HepG2 (cell line): ENCODE data around the gene EWSR1. TPM values are rescaled to one million over a fixed set of nuclear protein-coding genes. Genes with fewer than 3 reads are reported as not detected.

Experiments used
- ATAC-seq: fragments of 200-7000 bp; cut with Tn5 transposase; 3 replicates; pipeline ENCODE4 v1.9.1; 2020; ENCODE audit warnings: mild to moderate bottlenecking, moderate library complexity
- BruUV-seq: library from RNA; stranded (reverse); fragments of 400-500 nt; replicated peaks from 2 replicates; lab custom pipeline; 2021; lab: Mats Ljungman, UMichigan
- CTCF ChIA-PET: fragments of 300-600 bp; formaldehyde crosslinking; extraction: SDS; loops from one replicate; lab custom pipeline; 2021; ENCODE audit warnings: low total read pairs, inconsistent platforms, low intra/inter-chr PET ratio; lab: Yijun Ruan, JAX
- POLR2A ChIA-PET: fragments of 350-600 bp; sonication (Branson Sonifier 250); formaldehyde crosslinking; loops from one replicate; lab custom pipeline; 2020; ENCODE audit warnings: antibody characterized with exemption, inconsistent platforms; lab: Yijun Ruan, JAX
- DNase-seq: peaks from one replicate; pipeline ENCODE4 v3.0.0-alpha.2; 2015; ENCODE audit warnings: low spot score
- FAIRE-seq: peaks from 3 replicates; lab custom pipeline; 2011; peaks lifted over from hg19 to GRCh38; lab: Jason Lieb, UNC
- H2AFZ ChIP-seq: one replicate; pipeline ENCODE4 v1.6.1; 2011; ENCODE audit warnings: low read length, inconsistent platforms
- H3K27ac ChIP-seq: fragments of 300-600 bp; 3 replicates; pipeline ENCODE4 v1.8.0; 2011; ENCODE audit warnings: mixed run types, mild to moderate bottlenecking, mixed read lengths, low read length, inconsistent platforms; ENCODE audit not compliant: insufficient read depth; ENCODE audit errors: extremely low read length
- H3K27me3 ChIP-seq, 2 experiments: fragments of 200-600 bp in 1 of 2; 2 replicates in 1 of 2; 3 replicates in 1 of 2; pipeline versions ENCODE4 v1.6.0 to v1.8.0; 2011; ENCODE audit warnings: low read length in 2 of 2, mild to moderate bottlenecking in 2 of 2, moderate library complexity in 2 of 2, inconsistent platforms in 1 of 2; ENCODE audit not compliant: insufficient read depth in 2 of 2, control insufficient read depth in 1 of 2
- H3K36me3 ChIP-seq, 2 experiments: fragments of 200-600 bp in 1 of 2; replicated peaks in 1 of 2; 2 replicates in 1 of 2; 3 replicates in 1 of 2; pipeline versions ENCODE4 v1.5.1 to v1.8.0; 2011; ENCODE audit warnings: low read length in 2 of 2, inconsistent platforms in 1 of 2; ENCODE audit not compliant: insufficient read depth in 2 of 2, control insufficient read depth in 1 of 2
- H3K4me1 ChIP-seq: 2 replicates; pipeline ENCODE4 v1.5.1; 2012; ENCODE audit warnings: low read length, inconsistent platforms; ENCODE audit not compliant: insufficient read depth
- H3K4me2 ChIP-seq: 2 replicates; pipeline ENCODE4 v1.6.0; 2011; ENCODE audit warnings: low read depth, low read length, inconsistent platforms
- H3K4me3 ChIP-seq, 3 experiments: fragments of 200-600 bp in 1 of 3; sonication (generic), shearing (Covaris generic) in 1 of 3; replicated peaks in 1 of 3; 2 replicates each; pipeline ENCODE4 v1.5.1; 2011 to 2016; ENCODE audit warnings: low read length in 3 of 3, inconsistent platforms in 2 of 3, low read depth in 2 of 3, mild to moderate bottlenecking in 2 of 3, control low read depth in 1 of 3, mixed read lengths in 1 of 3; ENCODE audit not compliant: insufficient read depth in 1 of 3
- H3K79me2 ChIP-seq: one replicate; pipeline ENCODE4 v1.6.1; 2011; ENCODE audit warnings: low read length, inconsistent platforms; ENCODE audit not compliant: insufficient read depth
- H3K9ac ChIP-seq: 2 replicates; pipeline ENCODE4 v1.6.0; 2011; ENCODE audit warnings: mild to moderate bottlenecking, low read depth, low read length, inconsistent platforms; ENCODE audit not compliant: insufficient read depth
- H3K9me3 ChIP-seq: 2 replicates; pipeline ENCODE4 v1.5.1; 2012; ENCODE audit warnings: mild to moderate bottlenecking, low read length
- H4K20me1 ChIP-seq: 2 replicates; pipeline ENCODE4 v1.6.0; 2011; ENCODE audit warnings: inconsistent platforms, mild to moderate bottlenecking, low read length, moderate library complexity; ENCODE audit not compliant: insufficient read depth
- CC2D1A ChIP-seq: sonication (generic); formaldehyde crosslinking; IDR thresholded peaks from 2 replicates; pipeline ENCODE4 v1.8.1; 2023; ENCODE audit warnings: mild to moderate bottlenecking, missing genetic modification reagents
- FOXJ3 ChIP-seq: sonication (generic); formaldehyde crosslinking; IDR thresholded peaks from 2 replicates; pipeline ENCODE4 v1.4.0; 2020; ENCODE audit warnings: missing genetic modification reagents, mild to moderate bottlenecking, borderline replicate concordance
- GATAD2A ChIP-seq: IDR thresholded peaks from 2 replicates; pipeline ENCODE4 v1.6.1; 2016
- MIER3 ChIP-seq: IDR thresholded peaks from 2 replicates; pipeline ENCODE4 v1.6.1; 2016; ENCODE audit warnings: missing compliant biosample characterization, borderline replicate concordance
- NR2F2 ChIP-seq: IDR thresholded peaks from 2 replicates; pipeline ENCODE4 v1.6.1; 2012; ENCODE audit warnings: low read depth, inconsistent platforms, borderline replicate concordance
- SRSF4 ChIP-seq: fragments of 200-400 bp; formaldehyde crosslinking; IDR thresholded peaks from one replicate; pipeline ENCODE4 v1.6.1; 2018; ENCODE audit warnings: mild to moderate bottlenecking, low read depth, low read length, moderate library complexity; ENCODE audit not compliant: poor library complexity, severe bottlenecking
- ZNF274 ChIP-seq: sonication (generic); formaldehyde crosslinking; IDR thresholded peaks from 2 replicates; pipeline ENCODE4 v1.5.1; 2020; ENCODE audit warnings: mild to moderate bottlenecking, missing genetic modification reagents
- ZNF333 ChIP-seq: sonication (generic); formaldehyde crosslinking; IDR thresholded peaks from 2 replicates; pipeline ENCODE4 v1.4.0; 2020; ENCODE audit warnings: mild to moderate bottlenecking, missing genetic modification reagents, borderline replicate concordance
- ZNF430 ChIP-seq: sonication (generic); formaldehyde crosslinking; IDR thresholded peaks from 2 replicates; pipeline ENCODE4 v1.9.0; 2021; ENCODE audit warnings: mild to moderate bottlenecking, missing genetic modification reagents
- WGBS: methylation state at CpG from one replicate; pipeline ENCODE4 v1.1.6; 2017; ENCODE audit warnings: low lambda C conversion rate; 5-methylcytosine and 5-hydroxymethylcytosine counted together
- in situ Hi-C: cut with HindIII; loops from 2 replicates; pipeline ENCODE4 v1.10.0; 2017; ENCODE audit warnings: low pct_unique_long_range_greater_than_20kb; ENCODE audit not compliant: extremely low pct_ligation_motif_present
- intact Hi-C: fragments of 100-400 bp; cut with micrococcal nuclease; formaldehyde crosslinking; loops from one replicate; pipeline ENCODE4 v1.10.0; 2022; ENCODE audit not compliant: unreplicated experiment
- polyA plus RNA-seq, 8 experiments: library from polyadenylated mRNA; depleted of rRNA in 3 of 8; stranded (reverse) in 7 of 8; unstranded in 1 of 8; fragments of >200 nt; fragmentation: Illumina TruSeq in 4 of 8; extraction: Trizol in 4 of 8; gene quantifications; 2 replicates each; pipeline versions ENCODE4 v1.2.1 to v1.2.3, GENCODE V29; 2011 to 2016; ENCODE audit warnings: low read depth in 4 of 8, missing spikeins in 1 of 8, mixed read lengths in 1 of 8; ENCODE audit not compliant: insufficient read depth in 1 of 8
- total RNA-seq, 5 experiments: library from RNA; depleted of rRNA; stranded (reverse); fragments of >200 nt; fragmentation: Illumina TruSeq; extraction: Trizol; gene quantifications; 2 replicates each; pipeline ENCODE4 v1.2.3, GENCODE V29; 2016; ENCODE audit warnings: low read depth in 1 of 5
- TF ChIP-seq, protein P1 (sequence below): IDR thresholded peaks from 2 replicates; pipeline ENCODE4 v1.6.1; 2016; ENCODE audit warnings: mild to moderate bottlenecking
- TF ChIP-seq, protein P2 (sequence below): sonication (generic); formaldehyde crosslinking; IDR thresholded peaks from 2 replicates; pipeline ENCODE4 v1.4.0; 2020; ENCODE audit warnings: missing genetic modification reagents
- TF ChIP-seq, protein P3 (sequence below): sonication (generic); formaldehyde crosslinking; IDR thresholded peaks from 2 replicates; pipeline ENCODE4 v1.4.0; 2020; ENCODE audit warnings: missing genetic modification reagents

The EWSR1 gene
- total and polyA plus RNA-seq, 2 of the 13 experiments (the other 11 are each of a cell fraction or from before 2014, with no cell fraction given) = 211 to 326 TPM

DNA sequence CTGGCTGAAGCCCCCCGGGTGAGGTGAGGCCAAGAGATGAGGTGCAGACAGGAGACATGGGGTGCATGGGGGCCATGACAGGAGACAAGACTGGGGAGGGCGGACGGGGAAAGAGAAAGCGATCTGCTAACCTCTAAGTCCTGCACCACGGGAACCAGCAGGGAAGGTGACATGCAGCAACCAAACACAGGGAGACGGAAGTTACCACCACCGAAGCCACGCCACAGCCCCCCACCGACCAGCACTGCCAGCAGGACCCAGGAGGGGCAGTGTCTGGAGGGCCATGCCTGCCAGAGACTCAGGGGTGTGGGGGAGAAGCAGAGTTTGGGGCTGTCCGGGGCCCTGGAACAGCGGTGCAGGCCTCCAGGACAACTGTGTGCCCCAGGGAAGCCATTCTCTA is 61.5 kb downstream of the EWSR1 start:
- POLR2A ChIA-PET = no interaction called here
- WGBS = 93% methylated on average over 11 of the region's 11 CpGs
- TF ChIP-seq NR2F2 = no peak
- TF ChIP-seq, protein P1, sequence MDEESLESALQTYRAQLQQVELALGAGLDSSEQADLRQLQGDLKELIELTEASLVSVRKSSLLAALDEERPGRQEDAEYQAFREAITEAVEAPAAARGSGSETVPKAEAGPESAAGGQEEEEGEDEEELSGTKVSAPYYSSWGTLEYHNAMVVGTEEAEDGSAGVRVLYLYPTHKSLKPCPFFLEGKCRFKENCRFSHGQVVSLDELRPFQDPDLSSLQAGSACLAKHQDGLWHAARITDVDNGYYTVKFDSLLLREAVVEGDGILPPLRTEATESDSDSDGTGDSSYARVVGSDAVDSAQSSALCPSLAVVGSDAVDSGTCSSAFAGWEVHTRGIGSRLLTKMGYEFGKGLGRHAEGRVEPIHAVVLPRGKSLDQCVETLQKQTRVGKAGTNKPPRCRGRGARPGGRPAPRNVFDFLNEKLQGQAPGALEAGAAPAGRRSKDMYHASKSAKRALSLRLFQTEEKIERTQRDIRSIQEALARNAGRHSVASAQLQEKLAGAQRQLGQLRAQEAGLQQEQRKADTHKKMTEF (CRISPR knock-in tag) = no peak
- TF ChIP-seq CC2D1A = no peak
- TF ChIP-seq ZNF274 = no peak
- no peak for TF ChIP-seq MIER3 (CRISPR knock-in tag)
- in situ Hi-C loops = no loop called here
- Histone ChIP-seq H3K79me2 (no peaks in the 10 kb centered on the region), H3K9me3 (no peaks in the 10 kb centered on the region), H3K9ac (no peak overlapping the region), H3K4me2 (no peak overlapping the region), H4K20me1 (no peaks in the 10 kb centered on the region), H3K27ac (no peak overlapping the region), H3K27me3 (no peaks in the 10 kb centered on the region), H3K36me3 (peaks cover 6 to 18% of the 10 kb centered on the region in 2 experiments; a peak in 4 of 5 replicates), H3K4me1 (peaks cover 2% of the 10 kb centered on the region; the same call in 1 of the 2 replicates), H3K4me3 (no peak overlapping the region), H2AFZ (no peak overlapping the region)
- no peak for ATAC-seq
- BruUV-seq = no TSS peak
- CTCF ChIA-PET = no interaction called here
- intact Hi-C loops = no loop called here
- FAIRE-seq = no peak
- DNase-seq = no peak

DNA sequence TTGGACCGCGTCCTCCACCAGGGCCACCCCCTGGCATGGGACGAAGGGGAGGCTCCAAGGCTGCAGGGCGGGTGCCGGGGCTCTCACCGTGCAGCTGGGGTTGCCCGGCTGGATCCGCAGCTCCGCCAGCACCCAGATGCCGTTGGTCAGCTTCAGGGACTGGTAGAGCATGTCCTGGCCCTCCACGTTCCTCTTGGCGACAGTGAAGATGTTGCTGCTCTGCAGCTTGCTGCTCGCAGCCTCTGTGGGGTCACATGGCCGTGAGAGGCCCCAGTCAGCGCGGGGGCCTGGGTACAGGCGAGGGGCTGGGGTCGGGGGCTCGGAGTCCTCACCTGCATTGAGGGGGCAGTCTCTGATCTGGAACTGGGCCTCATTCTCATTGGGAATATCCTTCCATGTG is 62.2 kb downstream of the EWSR1 start:
- Histone ChIP-seq H3K4me1 (peaks cover 9% of the 10 kb centered on the region), H3K4me3 (no peak overlapping the region), H3K36me3 (peaks cover 6 to 20% of the 10 kb centered on the region in 2 experiments; a peak in 4 of 5 replicates), H3K4me2 (no peak overlapping the region), H4K20me1 (no peaks in the 10 kb centered on the region), H3K9me3 (no peaks in the 10 kb centered on the region), H3K79me2 (no peaks in the 10 kb centered on the region), H3K9ac (no peak overlapping the region), H3K27ac (no peak overlapping the region), H2AFZ (no peak overlapping the region), H3K27me3 (no peaks in the 10 kb centered on the region)
- FAIRE-seq (no peak), ATAC-seq (no peak), DNase-seq (no peak)
- in situ Hi-C loops = no loop called here
- ChIA-PET CTCF (no interaction called here), POLR2A (no interaction called here)
- WGBS = 93% methylated on average over 11 of the region's 19 CpGs
- intact Hi-C loops = no loop called here
- no TSS peak for BruUV-seq
- no peak for TF ChIP-seq FOXJ3 (CRISPR knock-in tag)
- TF ChIP-seq, protein P2, sequence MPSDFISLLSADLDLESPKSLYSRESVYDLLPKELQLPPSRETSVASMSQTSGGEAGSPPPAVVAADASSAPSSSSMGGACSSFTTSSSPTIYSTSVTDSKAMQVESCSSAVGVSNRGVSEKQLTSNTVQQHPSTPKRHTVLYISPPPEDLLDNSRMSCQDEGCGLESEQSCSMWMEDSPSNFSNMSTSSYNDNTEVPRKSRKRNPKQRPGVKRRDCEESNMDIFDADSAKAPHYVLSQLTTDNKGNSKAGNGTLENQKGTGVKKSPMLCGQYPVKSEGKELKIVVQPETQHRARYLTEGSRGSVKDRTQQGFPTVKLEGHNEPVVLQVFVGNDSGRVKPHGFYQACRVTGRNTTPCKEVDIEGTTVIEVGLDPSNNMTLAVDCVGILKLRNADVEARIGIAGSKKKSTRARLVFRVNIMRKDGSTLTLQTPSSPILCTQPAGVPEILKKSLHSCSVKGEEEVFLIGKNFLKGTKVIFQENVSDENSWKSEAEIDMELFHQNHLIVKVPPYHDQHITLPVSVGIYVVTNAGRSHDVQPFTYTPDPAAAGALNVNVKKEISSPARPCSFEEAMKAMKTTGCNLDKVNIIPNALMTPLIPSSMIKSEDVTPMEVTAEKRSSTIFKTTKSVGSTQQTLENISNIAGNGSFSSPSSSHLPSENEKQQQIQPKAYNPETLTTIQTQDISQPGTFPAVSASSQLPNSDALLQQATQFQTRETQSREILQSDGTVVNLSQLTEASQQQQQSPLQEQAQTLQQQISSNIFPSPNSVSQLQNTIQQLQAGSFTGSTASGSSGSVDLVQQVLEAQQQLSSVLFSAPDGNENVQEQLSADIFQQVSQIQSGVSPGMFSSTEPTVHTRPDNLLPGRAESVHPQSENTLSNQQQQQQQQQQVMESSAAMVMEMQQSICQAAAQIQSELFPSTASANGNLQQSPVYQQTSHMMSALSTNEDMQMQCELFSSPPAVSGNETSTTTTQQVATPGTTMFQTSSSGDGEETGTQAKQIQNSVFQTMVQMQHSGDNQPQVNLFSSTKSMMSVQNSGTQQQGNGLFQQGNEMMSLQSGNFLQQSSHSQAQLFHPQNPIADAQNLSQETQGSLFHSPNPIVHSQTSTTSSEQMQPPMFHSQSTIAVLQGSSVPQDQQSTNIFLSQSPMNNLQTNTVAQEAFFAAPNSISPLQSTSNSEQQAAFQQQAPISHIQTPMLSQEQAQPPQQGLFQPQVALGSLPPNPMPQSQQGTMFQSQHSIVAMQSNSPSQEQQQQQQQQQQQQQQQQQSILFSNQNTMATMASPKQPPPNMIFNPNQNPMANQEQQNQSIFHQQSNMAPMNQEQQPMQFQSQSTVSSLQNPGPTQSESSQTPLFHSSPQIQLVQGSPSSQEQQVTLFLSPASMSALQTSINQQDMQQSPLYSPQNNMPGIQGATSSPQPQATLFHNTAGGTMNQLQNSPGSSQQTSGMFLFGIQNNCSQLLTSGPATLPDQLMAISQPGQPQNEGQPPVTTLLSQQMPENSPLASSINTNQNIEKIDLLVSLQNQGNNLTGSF (CRISPR knock-in tag) = no peak
- TF ChIP-seq, protein P3, sequence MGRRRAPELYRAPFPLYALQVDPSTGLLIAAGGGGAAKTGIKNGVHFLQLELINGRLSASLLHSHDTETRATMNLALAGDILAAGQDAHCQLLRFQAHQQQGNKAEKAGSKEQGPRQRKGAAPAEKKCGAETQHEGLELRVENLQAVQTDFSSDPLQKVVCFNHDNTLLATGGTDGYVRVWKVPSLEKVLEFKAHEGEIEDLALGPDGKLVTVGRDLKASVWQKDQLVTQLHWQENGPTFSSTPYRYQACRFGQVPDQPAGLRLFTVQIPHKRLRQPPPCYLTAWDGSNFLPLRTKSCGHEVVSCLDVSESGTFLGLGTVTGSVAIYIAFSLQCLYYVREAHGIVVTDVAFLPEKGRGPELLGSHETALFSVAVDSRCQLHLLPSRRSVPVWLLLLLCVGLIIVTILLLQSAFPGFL (CRISPR knock-in tag) = no peak
- no peak for TF ChIP-seq ZNF333 (CRISPR knock-in tag)
- no peak for TF ChIP-seq GATAD2A (CRISPR knock-in tag)
- no peak for TF ChIP-seq SRSF4
- no peak for TF ChIP-seq ZNF430 (CRISPR knock-in tag)
